ENCODE measurements around the gene ARPC5.

Gene ARPC5

DNA sequence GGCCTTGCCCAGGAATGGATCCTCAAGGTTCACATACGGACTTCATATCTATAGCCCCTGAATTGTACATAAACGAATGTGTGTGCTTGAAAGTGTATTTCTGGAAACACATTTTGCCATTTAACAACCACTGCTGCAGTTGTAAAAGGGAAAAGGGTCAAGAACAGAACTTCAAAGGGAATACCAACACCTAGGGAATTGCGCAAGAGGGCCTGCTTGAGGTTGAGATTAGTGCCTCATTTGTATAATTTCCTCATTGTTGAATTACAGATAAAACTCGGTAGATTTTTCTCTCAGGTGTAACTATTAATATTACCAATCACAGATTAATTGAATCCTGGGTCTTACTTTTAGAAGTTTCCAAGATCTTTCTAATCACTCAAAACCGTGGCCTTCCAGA is 51.4 kb downstream of the ARPC5 start:
- DNase-seq, result no peak

GRCh38 chr1:183583466-183583865 is 52.1 kb downstream of the ARPC5 start:
- peak in 1 of 2 donors; percentile 46 for DNase-seq

GRCh38 chr1:183582021-183582713 is 53.4 kb downstream of the ARPC5 start:
- DNase-seq, result no peak

- peak; percentile 17 to 61 for DNase-seq
Measured at GRCh38 chr1:183580281-183580682, 55.3 kb downstream of the ARPC5 start.

GRCh38 chr1:183578856-183579255 is 56.7 kb downstream of the ARPC5 start:
- no peak for DNase-seq

- no peak for DNase-seq
Measured at GRCh38 chr1:183577897-183578465, 57.6 kb downstream of the ARPC5 start.

DNA sequence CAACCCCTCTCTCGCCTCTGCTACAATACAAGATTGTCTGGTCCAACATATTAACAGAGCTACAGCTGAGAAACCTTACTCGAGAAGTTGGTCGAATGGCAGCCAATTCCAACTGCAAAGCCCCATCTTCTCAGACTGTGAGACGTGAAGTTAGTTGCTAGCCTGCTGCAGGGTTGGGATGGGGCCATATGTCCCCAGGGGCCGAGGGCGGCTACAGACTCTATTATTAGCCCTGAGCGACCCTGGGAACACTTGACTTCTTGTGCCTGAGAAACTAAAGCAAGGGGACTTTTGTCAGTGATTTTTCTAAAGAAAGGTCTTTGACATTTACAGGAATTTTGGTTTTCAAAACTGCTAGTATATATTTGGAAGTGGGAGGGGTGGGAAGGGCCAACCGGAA is 59.0 kb downstream of the ARPC5 start:
- no peak for DNase-seq

DNA sequence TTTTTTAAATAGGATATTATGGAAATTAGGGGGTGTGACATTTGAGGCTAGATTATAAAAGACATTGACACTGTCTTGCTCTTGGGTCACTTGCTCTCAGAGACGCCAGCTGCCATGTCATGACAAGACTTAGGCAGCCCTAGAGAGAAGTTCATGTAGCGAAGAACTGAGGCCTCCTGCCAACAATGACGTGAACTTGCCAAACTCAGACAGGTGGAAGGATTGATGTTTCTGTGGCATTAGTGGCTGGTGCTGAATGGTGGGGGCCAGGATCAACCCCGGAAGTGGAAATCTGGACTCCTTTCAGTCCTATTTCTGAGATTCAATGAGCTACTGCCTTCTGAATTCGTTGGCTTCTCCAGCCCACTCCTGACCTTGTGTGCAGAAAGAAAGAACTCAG is 60.0 kb downstream of the ARPC5 start:
- DNase-seq, result no peak

DNA sequence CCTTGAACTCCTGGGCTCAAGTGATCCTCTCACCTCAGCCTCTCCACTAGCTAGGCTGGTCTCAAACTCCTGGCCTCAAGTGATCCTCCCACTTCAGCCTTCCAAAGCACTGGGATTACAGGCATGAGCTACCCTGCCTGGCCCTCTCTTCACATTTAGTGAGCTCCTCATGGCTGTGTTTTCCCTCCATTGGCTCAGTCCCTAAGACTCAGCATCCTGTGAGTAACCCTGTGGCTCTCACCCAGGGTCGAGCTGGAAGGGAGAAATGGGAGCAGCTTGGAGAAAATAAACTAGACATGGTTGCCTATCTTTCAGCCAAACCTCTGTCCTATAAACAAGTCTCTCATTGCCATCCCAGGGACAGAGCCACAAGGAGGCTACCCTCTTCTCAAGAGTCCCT is 62.9 kb downstream of the ARPC5 start:
- no peak for DNase-seq

GRCh38 chr1:183571678-183572268 is 63.8 kb downstream of the ARPC5 start:
- DNase-seq, result no peak
